K562 (cell line): ENCODE results near the gene THAP12. TPM values are rescaled to one million over a fixed set of nuclear protein-coding genes. Genes with fewer than 3 reads are reported as not detected.

Experiments
- ATAC-seq: fragments of 200-7000 bp; cut with Tn5 transposase; 3 replicates; pipeline ENCODE4 v1.9.1; 2020; ENCODE audit warnings: moderate library complexity
- BruUV-seq: library from RNA; stranded (reverse); fragments of 400-500 nt; replicated peaks from 2 replicates; lab custom pipeline; 2021; lab: Mats Ljungman, UMichigan
- CTCF ChIA-PET: fragments of 300-600 bp; formaldehyde crosslinking; extraction: SDS; loops from one replicate; lab custom pipeline; 2021; ENCODE audit warnings: low intra/inter-chr PET ratio; lab: Yijun Ruan, JAX
- POLR2A ChIA-PET: fragments of 300-600, 350-650 bp; sonication (Branson Sonifier 250); formaldehyde crosslinking; extraction: SDS; loops from one replicate; lab custom pipeline; 2021; ENCODE audit warnings: antibody characterized with exemption, inconsistent platforms; lab: Yijun Ruan, JAX
- DNase-seq, 4 experiments: peaks; one replicate each; pipeline versions ENCODE4 v3.0.0 to v3.0.0-alpha.2; 2011 to 2018; ENCODE audit warnings: low spot score in 3 of 4, mixed read lengths in 3 of 4; ENCODE audit errors: extremely low read depth in 1 of 4
- FAIRE-seq: peaks from 2 replicates; lab custom pipeline; 2011; peaks lifted over from hg19 to GRCh38; lab: Jason Lieb, UNC
- H2AFZ ChIP-seq: 2 replicates; pipeline ENCODE4 v1.6.0; 2011; ENCODE audit warnings: low read depth, low read length, control low read depth, inconsistent platforms
- H3K27ac ChIP-seq: fragments of 200-600 bp; 3 replicates; pipeline ENCODE4 v1.8.0; 2011; ENCODE audit warnings: low read depth, mild to moderate bottlenecking, control low read depth, inconsistent platforms, low read length, moderate library complexity, mixed read lengths; ENCODE audit errors: extremely low read depth
- H3K27me3 ChIP-seq, 2 experiments: fragments of 300-600 bp in 1 of 2; 2 replicates in 1 of 2; 3 replicates in 1 of 2; pipeline versions ENCODE4 v1.6.0 to v1.8.0; 2011; ENCODE audit warnings: inconsistent platforms in 2 of 2, low read length in 2 of 2, mild to moderate bottlenecking in 1 of 2, mixed read lengths in 1 of 2, moderate library complexity in 1 of 2; ENCODE audit not compliant: control insufficient read depth in 2 of 2, insufficient read depth in 2 of 2
- H3K36me3 ChIP-seq: fragments of 300-600 bp; 3 replicates; pipeline ENCODE4 v1.8.0; 2011; ENCODE audit warnings: mild to moderate bottlenecking, low read length, inconsistent platforms; ENCODE audit not compliant: control insufficient read depth, insufficient read depth
- H3K4me1 ChIP-seq, 2 experiments: fragments of 200-600 bp in 1 of 2; replicated peaks in 1 of 2; 2 replicates in 1 of 2; 3 replicates in 1 of 2; pipeline versions ENCODE4 v1.5.1 to v1.8.0; 2011; ENCODE audit warnings: inconsistent platforms in 2 of 2, low read length in 2 of 2, mild to moderate bottlenecking in 1 of 2, mixed read lengths in 1 of 2, moderate library complexity in 1 of 2; ENCODE audit not compliant: control insufficient read depth in 2 of 2, insufficient read depth in 2 of 2
- H3K4me2 ChIP-seq: 2 replicates; pipeline ENCODE4 v1.6.1; 2011; ENCODE audit warnings: low read length, control low read depth, inconsistent platforms, mixed read lengths; ENCODE audit not compliant: insufficient read depth
- H3K4me3 ChIP-seq: fragments of 200-600 bp; sonication (generic), shearing (Covaris generic); 2 replicates; pipeline ENCODE4 v1.5.1; 2016; ENCODE audit warnings: control low read depth, inconsistent platforms
- H3K79me2 ChIP-seq: fragments of 200-600 bp; 3 replicates; pipeline ENCODE4 v1.8.0; 2011; ENCODE audit warnings: low read length, inconsistent platforms; ENCODE audit not compliant: control insufficient read depth, insufficient read depth
- H3K9ac ChIP-seq, 2 experiments: 2 replicates each; pipeline versions ENCODE4 v1.6.0 to v1.6.1; 2011; ENCODE audit warnings: low read depth in 2 of 2, low read length in 2 of 2, control low read depth in 1 of 2, inconsistent platforms in 1 of 2, mild to moderate bottlenecking in 1 of 2, mixed read lengths in 1 of 2; ENCODE audit not compliant: insufficient read depth in 1 of 2
- H3K9me1 ChIP-seq: one replicate; pipeline ENCODE4 v1.6.0; 2011; ENCODE audit warnings: inconsistent platforms, mild to moderate bottlenecking, low read length, moderate library complexity; ENCODE audit not compliant: control insufficient read depth, insufficient read depth
- H3K9me3 ChIP-seq: replicated peaks from 2 replicates; pipeline ENCODE4 v1.5.1; 2011; ENCODE audit warnings: low read depth, low read length, inconsistent platforms; ENCODE audit not compliant: control insufficient read depth, insufficient read depth
- H4K20me1 ChIP-seq: replicated peaks from 2 replicates; pipeline ENCODE4 v1.6.1; 2011; ENCODE audit warnings: low read length, inconsistent platforms, mixed read lengths; ENCODE audit not compliant: control insufficient read depth, insufficient read depth
- CBX5 ChIP-seq: IDR thresholded peaks from 2 replicates; pipeline ENCODE4 v1.6.1; 2014; ENCODE audit warnings: low read depth, borderline replicate concordance
- KLF13 ChIP-seq: fragments of 450-650 bp; IDR thresholded peaks from 2 replicates; pipeline ENCODE4 v1.6.1; 2016; ENCODE audit warnings: missing genetic modification characterization, low read depth, mild to moderate bottlenecking, missing compliant biosample characterization, moderate library complexity, borderline replicate concordance
- NR2C1 ChIP-seq, 2 experiments: fragments of 450-650 bp; IDR thresholded peaks; 2 replicates each; pipeline ENCODE4 v1.6.1; 2017; ENCODE audit warnings: mild to moderate bottlenecking in 2 of 2, antibody characterized with exemption in 1 of 2, inconsistent platforms in 1 of 2, missing compliant biosample characterization in 1 of 2, missing genetic modification characterization in 1 of 2
- ZNF217 ChIP-seq: sonication (generic); formaldehyde crosslinking; IDR thresholded peaks from 2 replicates; pipeline ENCODE4 v1.8.0; 2022; ENCODE audit warnings: mild to moderate bottlenecking, missing genetic modification reagents
- WGBS: fragments of 100-300 bp; shearing (Covaris generic); methylation state at CpG from one replicate; pipeline ENCODE4 v1.1.6; 2016; ENCODE audit warnings: low coverage, mixed read lengths; ENCODE audit not compliant: insufficient coverage; ENCODE audit errors: missing lambda C conversion rate; 5-methylcytosine and 5-hydroxymethylcytosine counted together
- in situ Hi-C: fragments of 300-500 bp; cut with MboI; formaldehyde crosslinking; loops from 4 replicates; pipeline ENCODE4 v1.15.0; 2018; ENCODE audit warnings: inconsistent platforms, mixed read lengths
- intact Hi-C: fragments of 100-400 bp; cut with micrococcal nuclease; formaldehyde crosslinking; loops from 2 replicates; pipeline ENCODE4 v1.14.2; 2022
- polyA plus RNA-seq, 8 experiments: library from polyadenylated mRNA; depleted of rRNA in 4 of 8; stranded (reverse) in 5 of 8; unstranded in 3 of 8; fragments of >200 nt; fragmentation: Nextera tagmentation in 2 of 8; fragmentation: Illumina TruSeq in 1 of 8; extraction: Ambion mirVana in 2 of 8; extraction: Trizol in 1 of 8; gene quantifications; 2 replicates each; pipeline versions ENCODE4 v1.2.1 to v1.2.3, GENCODE V29; 2011 to 2014; ENCODE audit warnings: inconsistent platforms in 1 of 8, missing spikeins in 1 of 8
- total RNA-seq, 7 experiments: library from RNA; depleted of rRNA in 6 of 7; stranded (reverse); fragments of >200 nt in 6 of 7; fragmentation: Illumina TruSeq in 2 of 7; extraction: Trizol in 2 of 7; gene quantifications; 2 replicates each; pipeline versions ENCODE4 v1.2.1 to v1.2.3, GENCODE V29; 2011 to 2021; ENCODE audit warnings: low replicate concordance in 1 of 7
- TF ChIP-seq, protein P1 (sequence below): sonication (generic); formaldehyde crosslinking; IDR thresholded peaks from 2 replicates; pipeline ENCODE4 v1.8.0; 2023; ENCODE audit warnings: mild to moderate bottlenecking, missing genetic modification reagents

Gene THAP12
- total and polyA plus RNA-seq, 9 of the 15 experiments (the other 6 are each of a cell fraction or from before 2014, with no cell fraction given): 28.1 to 103 (median 57.8) TPM

DNA sequence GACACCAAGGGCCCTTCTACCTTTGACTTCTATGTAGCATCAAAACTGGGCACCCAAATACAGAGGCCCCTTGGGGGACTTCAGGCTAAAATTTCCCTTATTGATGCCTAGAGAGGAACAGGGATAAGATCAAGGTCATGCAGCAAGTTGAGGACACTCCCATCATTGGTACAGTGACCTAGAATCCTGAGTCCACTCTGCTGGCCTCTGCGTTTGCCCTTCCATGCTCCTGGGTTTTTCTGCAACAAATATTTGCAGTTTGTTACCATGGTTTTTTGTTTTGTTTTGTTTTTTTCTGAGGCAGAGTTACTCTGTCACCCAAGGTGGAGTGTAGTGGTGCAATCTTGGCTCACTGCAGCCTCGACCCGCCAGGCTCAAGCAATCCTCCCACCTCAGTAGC is 64.2 kb downstream of the THAP12 start:
- peaks cover 0 to 2% of the 10 kb centered on the region in 2 experiments; a peak in 1 of 5 replicates for H3K4me1 ChIP-seq
- no peak overlapping the region for H3K4me3 ChIP-seq
- ATAC-seq (no peak), FAIRE-seq (no peak), DNase-seq (no peak)
- H3K36me3 ChIP-seq: no peaks in the 10 kb centered on the region
- H4K20me1 ChIP-seq: no peaks in the 10 kb centered on the region; the same call in none of the 2 replicates
- H3K79me2 ChIP-seq: no peaks in the 10 kb centered on the region
- intact Hi-C loops (loop anchor here (5.0 kb wide), 1 partner anchor 514 kb away; no protein-coding TSS in a partner anchor), in situ Hi-C loops (loop anchor here (5.0 kb wide), 2 partner anchors 119 to 424 kb away; no protein-coding TSS in a partner anchor)
- H3K9me3 ChIP-seq: no peaks in the 10 kb centered on the region
- ChIA-PET POLR2A (interaction anchor here (1.4 kb wide), 1 partner anchor 9 kb away, joined by 3 read pairs; no protein-coding TSS in a partner anchor), CTCF (no interaction called here)
- no peak overlapping the region for H3K9ac ChIP-seq
- no TSS peak for BruUV-seq
- peaks cover 17 to 48% of the 10 kb centered on the region in 2 experiments; a peak in 4 of 5 replicates for H3K27me3 ChIP-seq
- no peak overlapping the region for H3K27ac ChIP-seq
- H2AFZ ChIP-seq: no peak overlapping the region
- peaks cover 4% of the 10 kb centered on the region for H3K9me1 ChIP-seq
- TF ChIP-seq CBX5 (no peak), NR2C1 (IDR thresholded peaks at IDR 0.05) (no peak), NR2C1 (tag; IDR thresholded peaks at IDR 0.05) (no peak), ZNF217 (no peak), KLF13 (tag) (no peak)
- TF ChIP-seq, protein P1, sequence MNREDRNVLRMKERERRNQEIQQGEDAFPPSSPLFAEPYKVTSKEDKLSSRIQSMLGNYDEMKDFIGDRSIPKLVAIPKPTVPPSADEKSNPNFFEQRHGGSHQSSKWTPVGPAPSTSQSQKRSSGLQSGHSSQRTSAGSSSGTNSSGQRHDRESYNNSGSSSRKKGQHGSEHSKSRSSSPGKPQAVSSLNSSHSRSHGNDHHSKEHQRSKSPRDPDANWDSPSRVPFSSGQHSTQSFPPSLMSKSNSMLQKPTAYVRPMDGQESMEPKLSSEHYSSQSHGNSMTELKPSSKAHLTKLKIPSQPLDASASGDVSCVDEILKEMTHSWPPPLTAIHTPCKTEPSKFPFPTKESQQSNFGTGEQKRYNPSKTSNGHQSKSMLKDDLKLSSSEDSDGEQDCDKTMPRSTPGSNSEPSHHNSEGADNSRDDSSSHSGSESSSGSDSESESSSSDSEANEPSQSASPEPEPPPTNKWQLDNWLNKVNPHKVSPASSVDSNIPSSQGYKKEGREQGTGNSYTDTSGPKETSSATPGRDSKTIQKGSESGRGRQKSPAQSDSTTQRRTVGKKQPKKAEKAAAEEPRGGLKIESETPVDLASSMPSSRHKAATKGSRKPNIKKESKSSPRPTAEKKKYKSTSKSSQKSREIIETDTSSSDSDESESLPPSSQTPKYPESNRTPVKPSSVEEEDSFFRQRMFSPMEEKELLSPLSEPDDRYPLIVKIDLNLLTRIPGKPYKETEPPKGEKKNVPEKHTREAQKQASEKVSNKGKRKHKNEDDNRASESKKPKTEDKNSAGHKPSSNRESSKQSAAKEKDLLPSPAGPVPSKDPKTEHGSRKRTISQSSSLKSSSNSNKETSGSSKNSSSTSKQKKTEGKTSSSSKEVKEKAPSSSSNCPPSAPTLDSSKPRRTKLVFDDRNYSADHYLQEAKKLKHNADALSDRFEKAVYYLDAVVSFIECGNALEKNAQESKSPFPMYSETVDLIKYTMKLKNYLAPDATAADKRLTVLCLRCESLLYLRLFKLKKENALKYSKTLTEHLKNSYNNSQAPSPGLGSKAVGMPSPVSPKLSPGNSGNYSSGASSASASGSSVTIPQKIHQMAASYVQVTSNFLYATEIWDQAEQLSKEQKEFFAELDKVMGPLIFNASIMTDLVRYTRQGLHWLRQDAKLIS: no peak
- H3K4me2 ChIP-seq: no peak overlapping the region
- WGBS: 0% methylated on average over 3 of the region's 3 CpGs
